ENCODE measurements around the gene HDHD2. TPM values are rescaled to one million over a fixed set of nuclear protein-coding genes. Genes with fewer than 3 reads are reported as not detected.

HDHD2 gene
- total and polyA plus RNA-seq, 4 donors, result 16.7 to 38.2 (median 30.1) TPM

GRCh38 chr18:47113796-47114540 is 36.3 kb downstream of the HDHD2 start:
- ATAC-seq (ENCODE audit: insufficient read depth, low FRiP score), result no peak
- Histone ChIP-seq H3K27ac (ENCODE audit: low read depth in 1 of 2, low read length in 1 of 2) (no peak overlapping the region), H3K4me3 (no peak overlapping the region), H3K9me3 (ENCODE audit: control insufficient read depth in 4 of 4, insufficient read depth in 3 of 4, low read length in 3 of 4) (no peaks in the 10 kb centered on the region), H3K9ac (ENCODE audit: insufficient read depth in 1 of 2, low read length in 2 of 2) (no peak overlapping the region), H3K36me3 (ENCODE audit: control insufficient read depth in 4 of 4, insufficient read depth in 4 of 4, low read length in 4 of 4) (peaks cover 18 to 29% (median 26%) of the 10 kb centered on the region in 4 donors), H3K4me1 (ENCODE audit: control insufficient read depth in 5 of 5, insufficient read depth in 5 of 5, low read length in 5 of 5) (no peaks in the 10 kb centered on the region), H3K27me3 (ENCODE audit: control insufficient read depth in 3 of 3, insufficient read depth in 3 of 3, low read length in 2 of 3) (no peaks in the 10 kb centered on the region)
- no peak for DNase-seq
- TF ChIP-seq, protein P1, sequence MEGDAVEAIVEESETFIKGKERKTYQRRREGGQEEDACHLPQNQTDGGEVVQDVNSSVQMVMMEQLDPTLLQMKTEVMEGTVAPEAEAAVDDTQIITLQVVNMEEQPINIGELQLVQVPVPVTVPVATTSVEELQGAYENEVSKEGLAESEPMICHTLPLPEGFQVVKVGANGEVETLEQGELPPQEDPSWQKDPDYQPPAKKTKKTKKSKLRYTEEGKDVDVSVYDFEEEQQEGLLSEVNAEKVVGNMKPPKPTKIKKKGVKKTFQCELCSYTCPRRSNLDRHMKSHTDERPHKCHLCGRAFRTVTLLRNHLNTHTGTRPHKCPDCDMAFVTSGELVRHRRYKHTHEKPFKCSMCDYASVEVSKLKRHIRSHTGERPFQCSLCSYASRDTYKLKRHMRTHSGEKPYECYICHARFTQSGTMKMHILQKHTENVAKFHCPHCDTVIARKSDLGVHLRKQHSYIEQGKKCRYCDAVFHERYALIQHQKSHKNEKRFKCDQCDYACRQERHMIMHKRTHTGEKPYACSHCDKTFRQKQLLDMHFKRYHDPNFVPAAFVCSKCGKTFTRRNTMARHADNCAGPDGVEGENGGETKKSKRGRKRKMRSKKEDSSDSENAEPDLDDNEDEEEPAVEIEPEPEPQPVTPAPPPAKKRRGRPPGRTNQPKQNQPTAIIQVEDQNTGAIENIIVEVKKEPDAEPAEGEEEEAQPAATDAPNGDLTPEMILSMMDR (IDR thresholded peaks at IDR 0.05; ENCODE audit: control extremely low read depth, extremely low read depth), result no peak
- WGBS, 2 donors, result 96 to 98% methylated on average over 2 of the region's 2 CpGs

DNA sequence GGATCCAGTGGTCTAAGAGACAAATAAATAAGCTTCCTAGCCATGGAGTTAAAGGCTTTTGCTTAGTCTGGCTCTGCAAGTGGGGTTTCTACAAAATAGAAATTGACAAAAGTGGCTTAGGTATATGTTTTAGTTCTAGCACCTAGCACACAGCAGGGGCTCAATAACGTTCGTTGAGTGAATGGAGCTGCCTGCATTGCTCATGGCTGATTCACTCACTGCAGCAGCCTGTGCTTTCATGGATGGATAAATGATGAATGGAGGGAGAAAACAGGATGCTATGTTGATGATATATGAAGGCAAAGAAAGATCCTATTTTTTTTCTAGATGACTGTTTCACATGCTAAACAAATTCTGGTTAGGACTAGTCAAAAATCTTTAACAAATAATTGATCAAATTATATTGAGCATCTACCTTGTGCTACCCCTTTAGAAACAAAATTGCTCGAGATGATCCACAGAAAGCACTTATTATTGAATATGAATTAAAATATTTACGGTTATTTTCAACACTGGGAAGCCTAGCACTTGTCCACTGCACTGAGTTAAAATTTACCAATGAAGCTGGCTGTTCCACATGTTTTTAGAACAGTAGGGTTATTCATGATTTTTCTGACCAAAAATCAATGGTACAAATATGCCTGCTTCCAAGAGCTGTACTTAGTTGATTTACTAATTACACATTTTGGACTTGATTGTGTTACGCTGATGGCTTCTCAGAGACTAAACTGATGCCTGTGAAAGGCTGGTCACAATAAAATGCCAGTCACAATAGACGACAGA is 39.6 kb downstream of the HDHD2 start:
- no peak overlapping the region for H3K27ac ChIP-seq (ENCODE audit: low read depth in 1 of 2, low read length in 1 of 2)
- H3K36me3 ChIP-seq (ENCODE audit: control insufficient read depth in 4 of 4, insufficient read depth in 4 of 4, low read length in 4 of 4), result peaks cover 15 to 43% (median 36%) of the 10 kb centered on the region in 4 donors
- no peak for DNase-seq
- TF ChIP-seq, protein P1 (IDR thresholded peaks at IDR 0.05; ENCODE audit: control extremely low read depth, extremely low read depth), result no peak
- H3K27me3 ChIP-seq (ENCODE audit: control insufficient read depth in 3 of 3, insufficient read depth in 3 of 3, low read length in 2 of 3), result no peaks in the 10 kb centered on the region
- 86 to 95% methylated on average over 6 of the region's 6 CpGs for WGBS, 2 donors
- H3K4me1 ChIP-seq (ENCODE audit: control insufficient read depth in 5 of 5, insufficient read depth in 5 of 5, low read length in 5 of 5), result no peaks in the 10 kb centered on the region
- no peak overlapping the region for H3K4me3 ChIP-seq
- H3K9me3 ChIP-seq (ENCODE audit: control insufficient read depth in 4 of 4, insufficient read depth in 3 of 4, low read length in 3 of 4), result no peaks in the 10 kb centered on the region
- H3K9ac ChIP-seq (ENCODE audit: insufficient read depth in 1 of 2, low read length in 2 of 2), result no peak overlapping the region
- ATAC-seq (ENCODE audit: insufficient read depth, low FRiP score), result no peak

DNA sequence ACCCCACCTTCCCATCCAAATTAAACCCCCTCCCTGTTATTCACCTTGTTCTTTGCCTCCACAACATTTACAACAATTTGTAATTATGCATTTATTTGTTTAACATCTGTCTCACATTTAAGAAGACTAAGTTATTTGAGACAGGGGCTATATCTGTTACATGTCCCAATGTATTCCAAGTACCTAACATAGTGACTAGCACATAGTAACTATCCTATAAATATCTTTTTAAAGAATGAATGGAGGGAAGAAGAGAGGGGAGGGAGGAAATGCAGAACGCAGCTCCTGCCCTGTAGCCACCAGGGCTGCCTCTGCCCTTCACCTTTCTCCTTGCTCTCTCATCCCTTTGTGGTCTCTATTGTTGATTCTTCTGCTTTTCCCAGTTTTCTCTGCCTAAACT is 40.6 kb downstream of the HDHD2 start:
- Histone ChIP-seq H3K9me3 (ENCODE audit: control insufficient read depth in 4 of 4, insufficient read depth in 3 of 4, low read length in 3 of 4) (no peaks in the 10 kb centered on the region), H3K27ac (ENCODE audit: low read depth in 1 of 2, low read length in 1 of 2) (no peak overlapping the region), H3K36me3 (ENCODE audit: control insufficient read depth in 4 of 4, insufficient read depth in 4 of 4, low read length in 4 of 4) (peaks cover 15 to 40% (median 33%) of the 10 kb centered on the region in 4 donors), H3K4me1 (ENCODE audit: control insufficient read depth in 5 of 5, insufficient read depth in 5 of 5, low read length in 5 of 5) (no peaks in the 10 kb centered on the region), H3K4me3 (no peak overlapping the region), H3K9ac (ENCODE audit: insufficient read depth in 1 of 2, low read length in 2 of 2) (no peak overlapping the region), H3K27me3 (ENCODE audit: control insufficient read depth in 3 of 3, insufficient read depth in 3 of 3, low read length in 2 of 3) (no peaks in the 10 kb centered on the region)
- ATAC-seq (ENCODE audit: insufficient read depth, low FRiP score) (no peak), DNase-seq (no peak)
- WGBS, 2 donors, result 84 to 100% methylated on average over 1 of the region's 1 CpG
- TF ChIP-seq, protein P1 (IDR thresholded peaks at IDR 0.05; ENCODE audit: control extremely low read depth, extremely low read depth), result no peak
